Liver (tissue), 9 donors: ENCODE measurements around the gene HHAT. TPM values are rescaled to one million over a fixed set of nuclear protein-coding genes. Genes with fewer than 3 reads are reported as not detected.
A peak's percentile ranks its signal among the peaks of the same experiment; 100 is the strongest.

Experiments
- DNase-seq: peaks from one replicate; pipeline ENCODE4 v3.0.0-alpha.2; 2017; ENCODE audit warnings: low spot score
- H3K27ac ChIP-seq, 2 donors: one replicate each; pipeline ENCODE4 v1.7.0; 2013; ENCODE audit warnings: inconsistent platforms in 2 of 2, low read length in 2 of 2, control low read depth in 1 of 2, low read depth in 1 of 2, mild to moderate bottlenecking in 1 of 2
- H3K27me3 ChIP-seq, 4 donors: one replicate each; pipeline versions ENCODE4 v1.6.1 to v1.7.0; 2013; ENCODE audit warnings: low read length in 3 of 4, inconsistent platforms in 1 of 4, mild to moderate bottlenecking in 1 of 4, moderate library complexity in 1 of 4; ENCODE audit not compliant: control insufficient read depth in 4 of 4, insufficient read depth in 4 of 4
- H3K36me3 ChIP-seq, 4 donors: one replicate each; pipeline versions ENCODE4 v1.6.1 to v1.7.0; 2013; ENCODE audit warnings: low read length in 3 of 4, mild to moderate bottlenecking in 3 of 4, low read depth in 1 of 4, moderate library complexity in 1 of 4; ENCODE audit not compliant: control insufficient read depth in 4 of 4, insufficient read depth in 3 of 4
- H3K4me1 ChIP-seq, 4 donors: one replicate each; pipeline versions ENCODE4 v1.6.1 to v1.7.0; 2013; ENCODE audit warnings: low read length in 3 of 4, mild to moderate bottlenecking in 3 of 4, moderate library complexity in 1 of 4; ENCODE audit not compliant: control insufficient read depth in 4 of 4, insufficient read depth in 4 of 4
- H3K4me3 ChIP-seq, 3 donors: one replicate each; pipeline versions ENCODE4 v1.6.1 to v1.7.0; 2013; ENCODE audit warnings: low read length in 3 of 3, control low read depth in 1 of 3, low read depth in 1 of 3, mild to moderate bottlenecking in 1 of 3
- H3K9ac ChIP-seq, 2 donors: one replicate each; pipeline ENCODE4 v1.7.0; 2013; ENCODE audit warnings: low read length in 2 of 2, mild to moderate bottlenecking in 2 of 2, moderate library complexity in 2 of 2, control low read depth in 1 of 2, low read depth in 1 of 2
- H3K9me3 ChIP-seq, 4 donors: one replicate each; pipeline versions ENCODE4 v1.6.1 to v1.7.0; 2013; ENCODE audit warnings: low read length in 3 of 4; ENCODE audit not compliant: control insufficient read depth in 4 of 4
- EGR1 ChIP-seq, 2 donors: IDR thresholded peaks; 2 replicates each; pipeline ENCODE4 v1.6.1; 2016 to 2018; ENCODE audit warnings: antibody characterized with exemption in 2 of 2, low read depth in 2 of 2
- FOXA1 ChIP-seq: IDR thresholded peaks from 2 replicates; pipeline ENCODE4 v1.6.1; 2016; ENCODE audit warnings: antibody characterized with exemption
- GABPA ChIP-seq, 2 donors: IDR thresholded peaks in 1 of 2; conservative IDR thresholded peaks in 1 of 2; 2 replicates each; pipeline ENCODE4 v1.6.1; 2016; ENCODE audit warnings: antibody characterized with exemption in 2 of 2, mild to moderate bottlenecking in 1 of 2, moderate library complexity in 1 of 2
- HNF4A ChIP-seq, 2 donors: conservative IDR thresholded peaks; 2 replicates each; pipeline ENCODE4 v1.6.1; 2016; ENCODE audit warnings: antibody characterized with exemption in 2 of 2, mild to moderate bottlenecking in 2 of 2
- HNF4G ChIP-seq: IDR thresholded peaks from 2 replicates; pipeline ENCODE4 v1.6.1; 2016; ENCODE audit warnings: antibody characterized with exemption
- JUND ChIP-seq, 2 donors: IDR thresholded peaks; 2 replicates each; pipeline ENCODE4 v1.6.1; 2016; ENCODE audit warnings: antibody characterized with exemption in 2 of 2
- RAD21 ChIP-seq, 2 donors: IDR thresholded peaks; 2 replicates each; pipeline ENCODE4 v1.6.1; 2016; ENCODE audit warnings: antibody characterized with exemption in 2 of 2, mild to moderate bottlenecking in 2 of 2
- RXRA ChIP-seq, 2 donors: IDR thresholded peaks; 2 replicates each; pipeline ENCODE4 v1.6.1; 2017 to 2018; ENCODE audit warnings: antibody characterized with exemption in 2 of 2, mild to moderate bottlenecking in 1 of 2
- SP1 ChIP-seq: IDR thresholded peaks from 2 replicates; pipeline ENCODE4 v1.6.1; 2018; ENCODE audit warnings: antibody characterized with exemption, mild to moderate bottlenecking
- TAF1 ChIP-seq: conservative IDR thresholded peaks from 2 replicates; pipeline ENCODE4 v1.6.1; 2016; ENCODE audit warnings: antibody characterized with exemption, mild to moderate bottlenecking
- YY1 ChIP-seq: IDR thresholded peaks from 2 replicates; pipeline ENCODE4 v1.6.1; 2016; ENCODE audit warnings: antibody characterized with exemption, mild to moderate bottlenecking
- WGBS: extraction: QIAGEN DNeasy Blood & Tissue Kit; methylation state at CpG from one replicate; pipeline ENCODE4 v1.1.7; 2013; 5-methylcytosine and 5-hydroxymethylcytosine counted together
- polyA plus RNA-seq, 2 donors: library from polyadenylated mRNA; stranded (reverse) in 1 of 2; unstranded in 1 of 2; fragments of 200-250 nt in 1 of 2; fragments of >200 nt in 1 of 2; fragmentation: Nextera tagmentation in 1 of 2; extraction: Ambion mirVana in 1 of 2; gene quantifications; one replicate each; pipeline versions ENCODE4 v1.2.1 to v1.2.3, GENCODE V29; 2013 to 2015
- total RNA-seq, 2 donors: library from RNA; depleted of rRNA; stranded (reverse); fragments of >200 nt; gene quantifications; one replicate each; pipeline ENCODE4 v1.2.3, GENCODE V29; 2014
- TF ChIP-seq, protein P1 (sequence below): fragments of 150-350 bp; IDR thresholded peaks from 2 replicates; pipeline ENCODE4 v1.5.1; 2017; ENCODE audit warnings: improper control_type of control experiment, low read depth, low read length; ENCODE audit not compliant: missing input control
- TF ChIP-seq, protein P2 (sequence below): IDR thresholded peaks from 2 replicates; pipeline ENCODE4 v1.6.1; 2016; ENCODE audit warnings: antibody characterized with exemption
- TF ChIP-seq, protein P3 (sequence below): IDR thresholded peaks from 2 replicates; pipeline ENCODE4 v1.6.1; 2016; ENCODE audit warnings: antibody characterized with exemption
- TF ChIP-seq, protein P4 (sequence below): IDR thresholded peaks from 2 replicates; pipeline ENCODE4 v1.6.1; 2016; ENCODE audit warnings: antibody characterized with exemption
- TF ChIP-seq, protein P5 (sequence below): IDR thresholded peaks from 2 replicates; pipeline ENCODE4 v1.6.1; 2016; ENCODE audit warnings: antibody characterized with exemption, mild to moderate bottlenecking
- donor health status: healthy.
- donor health status: healthy.
- donor health status: healthy.
- donor health status: healthy.
- donor health status: healthy.

Gene HHAT
- total and polyA plus RNA-seq, 4 donors, result 1.3 to 2.2 (median 1.6) TPM

DNA sequence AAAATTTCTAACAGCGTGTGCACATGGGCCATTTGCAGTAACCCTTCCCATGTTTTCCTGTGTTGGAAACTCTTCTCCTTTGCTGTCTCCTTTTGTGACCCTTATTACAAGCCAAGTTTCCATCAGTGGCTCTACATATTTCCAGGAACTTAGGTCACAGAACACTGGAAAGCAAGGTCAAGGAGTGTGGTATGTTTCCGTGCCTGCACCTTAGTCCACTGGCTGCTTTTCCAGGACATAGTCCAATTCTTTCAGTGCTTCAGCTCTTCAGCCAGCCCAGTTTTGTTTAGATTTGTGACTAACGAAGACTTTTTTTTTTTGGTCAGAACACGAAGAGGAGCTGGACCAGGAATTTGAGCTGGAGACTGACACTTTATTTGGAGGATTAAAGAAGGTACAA is 33.8 kb downstream of the HHAT start (continued):
- TF ChIP-seq, protein P1, sequence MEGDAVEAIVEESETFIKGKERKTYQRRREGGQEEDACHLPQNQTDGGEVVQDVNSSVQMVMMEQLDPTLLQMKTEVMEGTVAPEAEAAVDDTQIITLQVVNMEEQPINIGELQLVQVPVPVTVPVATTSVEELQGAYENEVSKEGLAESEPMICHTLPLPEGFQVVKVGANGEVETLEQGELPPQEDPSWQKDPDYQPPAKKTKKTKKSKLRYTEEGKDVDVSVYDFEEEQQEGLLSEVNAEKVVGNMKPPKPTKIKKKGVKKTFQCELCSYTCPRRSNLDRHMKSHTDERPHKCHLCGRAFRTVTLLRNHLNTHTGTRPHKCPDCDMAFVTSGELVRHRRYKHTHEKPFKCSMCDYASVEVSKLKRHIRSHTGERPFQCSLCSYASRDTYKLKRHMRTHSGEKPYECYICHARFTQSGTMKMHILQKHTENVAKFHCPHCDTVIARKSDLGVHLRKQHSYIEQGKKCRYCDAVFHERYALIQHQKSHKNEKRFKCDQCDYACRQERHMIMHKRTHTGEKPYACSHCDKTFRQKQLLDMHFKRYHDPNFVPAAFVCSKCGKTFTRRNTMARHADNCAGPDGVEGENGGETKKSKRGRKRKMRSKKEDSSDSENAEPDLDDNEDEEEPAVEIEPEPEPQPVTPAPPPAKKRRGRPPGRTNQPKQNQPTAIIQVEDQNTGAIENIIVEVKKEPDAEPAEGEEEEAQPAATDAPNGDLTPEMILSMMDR, result no peak
- no peak for TF ChIP-seq TAF1
- TF ChIP-seq HNF4A (conservative IDR thresholded peaks at IDR 0.05), result peak; percentile 62 to 71
- TF ChIP-seq, protein P2, sequence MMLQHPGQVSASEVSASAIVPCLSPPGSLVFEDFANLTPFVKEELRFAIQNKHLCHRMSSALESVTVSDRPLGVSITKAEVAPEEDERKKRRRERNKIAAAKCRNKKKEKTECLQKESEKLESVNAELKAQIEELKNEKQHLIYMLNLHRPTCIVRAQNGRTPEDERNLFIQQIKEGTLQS, result no peak
- no peak for TF ChIP-seq YY1
- TF ChIP-seq, protein P3, sequence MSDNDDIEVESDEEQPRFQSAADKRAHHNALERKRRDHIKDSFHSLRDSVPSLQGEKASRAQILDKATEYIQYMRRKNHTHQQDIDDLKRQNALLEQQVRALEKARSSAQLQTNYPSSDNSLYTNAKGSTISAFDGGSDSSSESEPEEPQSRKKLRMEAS, result peak; percentile 37
- no peak for TF ChIP-seq RAD21 (IDR thresholded peaks at IDR 0.05)
- TF ChIP-seq HNF4G, result no peak

DNA sequence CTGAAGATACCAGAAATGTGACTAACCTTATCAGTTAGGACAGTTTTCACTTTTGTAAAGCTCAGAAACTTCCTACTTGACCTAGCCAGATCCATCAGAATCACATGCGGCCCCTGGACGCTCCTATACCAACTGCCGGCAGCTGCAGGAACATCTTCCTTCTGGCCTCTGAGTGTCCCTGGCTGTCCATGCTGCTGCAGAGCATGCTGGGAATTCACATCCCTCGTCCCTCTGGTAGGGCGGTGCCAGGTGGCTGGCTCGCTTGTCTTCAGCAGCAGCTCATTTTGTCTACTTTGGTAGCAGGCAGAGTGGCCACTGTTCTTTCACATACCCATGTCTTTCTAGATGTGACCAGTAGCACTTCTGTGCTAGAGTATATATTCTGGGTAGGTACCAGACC is 34.4 kb downstream of the HHAT start:
- H3K27me3 ChIP-seq, result no peaks in the 10 kb centered on the region
- H3K36me3 ChIP-seq, result no peaks in the 10 kb centered on the region
- no peak for DNase-seq
- no peak overlapping the region for H3K4me3 ChIP-seq
- H3K27ac ChIP-seq, result no peak overlapping the region
- peaks cover 0 to 33% (median 23%) of the 10 kb centered on the region in 4 donors for H3K4me1 ChIP-seq
- WGBS, result 75% methylated on average over 6 of the region's 6 CpGs
- no peak for TF ChIP-seq RAD21 (IDR thresholded peaks at IDR 0.05)
- TF ChIP-seq, protein P1, result no peak
- TF ChIP-seq FOXA1, result no peak
- TF ChIP-seq EGR1 (IDR thresholded peaks at IDR 0.05; ENCODE audit: low read depth in 2 of 2), result no peak
- TF ChIP-seq, protein P3, result no peak
- TF ChIP-seq YY1, result no peak
- no peak for TF ChIP-seq SP1
- TF ChIP-seq HNF4A (conservative IDR thresholded peaks at IDR 0.05), result no peak
- no peak for TF ChIP-seq RXRA (IDR thresholded peaks at IDR 0.05)
- TF ChIP-seq, protein P4, sequence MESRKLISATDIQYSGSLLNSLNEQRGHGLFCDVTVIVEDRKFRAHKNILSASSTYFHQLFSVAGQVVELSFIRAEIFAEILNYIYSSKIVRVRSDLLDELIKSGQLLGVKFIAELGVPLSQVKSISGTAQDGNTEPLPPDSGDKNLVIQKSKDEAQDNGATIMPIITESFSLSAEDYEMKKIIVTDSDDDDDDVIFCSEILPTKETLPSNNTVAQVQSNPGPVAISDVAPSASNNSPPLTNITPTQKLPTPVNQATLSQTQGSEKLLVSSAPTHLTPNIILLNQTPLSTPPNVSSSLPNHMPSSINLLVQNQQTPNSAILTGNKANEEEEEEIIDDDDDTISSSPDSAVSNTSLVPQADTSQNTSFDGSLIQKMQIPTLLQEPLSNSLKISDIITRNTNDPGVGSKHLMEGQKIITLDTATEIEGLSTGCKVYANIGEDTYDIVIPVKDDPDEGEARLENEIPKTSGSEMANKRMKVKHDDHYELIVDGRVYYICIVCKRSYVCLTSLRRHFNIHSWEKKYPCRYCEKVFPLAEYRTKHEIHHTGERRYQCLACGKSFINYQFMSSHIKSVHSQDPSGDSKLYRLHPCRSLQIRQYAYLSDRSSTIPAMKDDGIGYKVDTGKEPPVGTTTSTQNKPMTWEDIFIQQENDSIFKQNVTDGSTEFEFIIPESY, result no peak
- TF ChIP-seq GABPA (IDR thresholded peaks at IDR 0.05 in 1 of 2, conservative IDR thresholded peaks at IDR 0.05 in 1 of 2), result no peak
- TF ChIP-seq, protein P2, result no peak
- no peak for TF ChIP-seq TAF1
- TF ChIP-seq, protein P5, sequence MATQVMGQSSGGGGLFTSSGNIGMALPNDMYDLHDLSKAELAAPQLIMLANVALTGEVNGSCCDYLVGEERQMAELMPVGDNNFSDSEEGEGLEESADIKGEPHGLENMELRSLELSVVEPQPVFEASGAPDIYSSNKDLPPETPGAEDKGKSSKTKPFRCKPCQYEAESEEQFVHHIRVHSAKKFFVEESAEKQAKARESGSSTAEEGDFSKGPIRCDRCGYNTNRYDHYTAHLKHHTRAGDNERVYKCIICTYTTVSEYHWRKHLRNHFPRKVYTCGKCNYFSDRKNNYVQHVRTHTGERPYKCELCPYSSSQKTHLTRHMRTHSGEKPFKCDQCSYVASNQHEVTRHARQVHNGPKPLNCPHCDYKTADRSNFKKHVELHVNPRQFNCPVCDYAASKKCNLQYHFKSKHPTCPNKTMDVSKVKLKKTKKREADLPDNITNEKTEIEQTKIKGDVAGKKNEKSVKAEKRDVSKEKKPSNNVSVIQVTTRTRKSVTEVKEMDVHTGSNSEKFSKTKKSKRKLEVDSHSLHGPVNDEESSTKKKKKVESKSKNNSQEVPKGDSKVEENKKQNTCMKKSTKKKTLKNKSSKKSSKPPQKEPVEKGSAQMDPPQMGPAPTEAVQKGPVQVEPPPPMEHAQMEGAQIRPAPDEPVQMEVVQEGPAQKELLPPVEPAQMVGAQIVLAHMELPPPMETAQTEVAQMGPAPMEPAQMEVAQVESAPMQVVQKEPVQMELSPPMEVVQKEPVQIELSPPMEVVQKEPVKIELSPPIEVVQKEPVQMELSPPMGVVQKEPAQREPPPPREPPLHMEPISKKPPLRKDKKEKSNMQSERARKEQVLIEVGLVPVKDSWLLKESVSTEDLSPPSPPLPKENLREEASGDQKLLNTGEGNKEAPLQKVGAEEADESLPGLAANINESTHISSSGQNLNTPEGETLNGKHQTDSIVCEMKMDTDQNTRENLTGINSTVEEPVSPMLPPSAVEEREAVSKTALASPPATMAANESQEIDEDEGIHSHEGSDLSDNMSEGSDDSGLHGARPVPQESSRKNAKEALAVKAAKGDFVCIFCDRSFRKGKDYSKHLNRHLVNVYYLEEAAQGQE, result no peak
- TF ChIP-seq JUND (IDR thresholded peaks at IDR 0.05), result no peak
- H3K9me3 ChIP-seq, result no peaks in the 10 kb centered on the region
- no peak overlapping the region for H3K9ac ChIP-seq
